GM12874 (cell line): ENCODE measurements around the gene MAPK1.

Source experiments
- TF ChIP-seq, protein P1 (sequence below): IDR thresholded peaks from 2 replicates; pipeline ENCODE4 v1.5.1; 2011; ENCODE audit warnings: low read depth, mild to moderate bottlenecking, control low read depth, low read length, moderate library complexity; ENCODE audit not compliant: insufficient read depth

The MAPK1 gene

DNA sequence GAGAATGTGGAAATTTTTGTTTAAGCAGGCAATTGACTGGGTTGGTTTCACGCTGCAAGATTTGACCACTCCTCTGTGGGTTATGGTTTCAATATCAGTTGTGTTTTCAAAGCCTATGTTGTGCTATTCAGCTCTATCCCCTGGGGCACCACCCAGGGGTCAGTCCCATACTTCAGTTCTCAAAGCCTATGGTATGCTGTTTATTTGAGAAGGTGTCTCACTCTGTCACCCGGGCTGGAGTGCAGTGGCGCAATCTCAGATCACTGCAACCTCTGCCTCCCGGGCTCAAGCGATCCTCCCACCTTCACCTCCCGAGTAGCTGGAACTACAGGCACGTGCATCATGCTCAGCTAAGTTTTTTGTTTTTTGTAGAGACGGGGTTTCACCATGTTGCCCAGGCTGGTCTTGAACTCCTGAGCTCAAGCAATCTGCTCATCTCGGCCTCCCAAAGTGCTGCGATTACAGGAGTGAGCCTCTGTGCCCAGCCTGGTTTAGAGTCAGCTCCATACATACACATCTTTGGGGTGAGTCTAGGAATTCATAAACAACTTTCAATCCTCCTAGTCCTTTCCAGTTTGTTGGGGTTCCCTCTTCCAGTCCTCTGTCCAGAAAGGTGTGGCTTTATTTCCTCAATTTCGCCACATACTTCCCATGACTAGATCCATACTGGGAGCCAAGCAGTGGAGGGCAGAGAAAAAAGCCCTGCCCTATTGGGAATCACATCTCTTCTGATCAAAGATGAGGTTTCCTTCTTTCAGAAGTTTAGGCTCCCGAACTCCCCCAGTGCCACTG, 35.0 kb upstream of the MAPK1 start:
- TF ChIP-seq, protein P1, sequence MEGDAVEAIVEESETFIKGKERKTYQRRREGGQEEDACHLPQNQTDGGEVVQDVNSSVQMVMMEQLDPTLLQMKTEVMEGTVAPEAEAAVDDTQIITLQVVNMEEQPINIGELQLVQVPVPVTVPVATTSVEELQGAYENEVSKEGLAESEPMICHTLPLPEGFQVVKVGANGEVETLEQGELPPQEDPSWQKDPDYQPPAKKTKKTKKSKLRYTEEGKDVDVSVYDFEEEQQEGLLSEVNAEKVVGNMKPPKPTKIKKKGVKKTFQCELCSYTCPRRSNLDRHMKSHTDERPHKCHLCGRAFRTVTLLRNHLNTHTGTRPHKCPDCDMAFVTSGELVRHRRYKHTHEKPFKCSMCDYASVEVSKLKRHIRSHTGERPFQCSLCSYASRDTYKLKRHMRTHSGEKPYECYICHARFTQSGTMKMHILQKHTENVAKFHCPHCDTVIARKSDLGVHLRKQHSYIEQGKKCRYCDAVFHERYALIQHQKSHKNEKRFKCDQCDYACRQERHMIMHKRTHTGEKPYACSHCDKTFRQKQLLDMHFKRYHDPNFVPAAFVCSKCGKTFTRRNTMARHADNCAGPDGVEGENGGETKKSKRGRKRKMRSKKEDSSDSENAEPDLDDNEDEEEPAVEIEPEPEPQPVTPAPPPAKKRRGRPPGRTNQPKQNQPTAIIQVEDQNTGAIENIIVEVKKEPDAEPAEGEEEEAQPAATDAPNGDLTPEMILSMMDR = no peak

GRCh38 chr22:21898354-21898896, 31.0 kb upstream of the MAPK1 start:
- TF ChIP-seq, protein P1 = no peak

GRCh38 chr22:21896951-21897513, 29.6 kb upstream of the MAPK1 start:
- TF ChIP-seq, protein P1 = no peak

- TF ChIP-seq, protein P1 = no peak
Observed at GRCh38 chr22:21894799-21895198, 27.4 kb upstream of the MAPK1 start.

DNA sequence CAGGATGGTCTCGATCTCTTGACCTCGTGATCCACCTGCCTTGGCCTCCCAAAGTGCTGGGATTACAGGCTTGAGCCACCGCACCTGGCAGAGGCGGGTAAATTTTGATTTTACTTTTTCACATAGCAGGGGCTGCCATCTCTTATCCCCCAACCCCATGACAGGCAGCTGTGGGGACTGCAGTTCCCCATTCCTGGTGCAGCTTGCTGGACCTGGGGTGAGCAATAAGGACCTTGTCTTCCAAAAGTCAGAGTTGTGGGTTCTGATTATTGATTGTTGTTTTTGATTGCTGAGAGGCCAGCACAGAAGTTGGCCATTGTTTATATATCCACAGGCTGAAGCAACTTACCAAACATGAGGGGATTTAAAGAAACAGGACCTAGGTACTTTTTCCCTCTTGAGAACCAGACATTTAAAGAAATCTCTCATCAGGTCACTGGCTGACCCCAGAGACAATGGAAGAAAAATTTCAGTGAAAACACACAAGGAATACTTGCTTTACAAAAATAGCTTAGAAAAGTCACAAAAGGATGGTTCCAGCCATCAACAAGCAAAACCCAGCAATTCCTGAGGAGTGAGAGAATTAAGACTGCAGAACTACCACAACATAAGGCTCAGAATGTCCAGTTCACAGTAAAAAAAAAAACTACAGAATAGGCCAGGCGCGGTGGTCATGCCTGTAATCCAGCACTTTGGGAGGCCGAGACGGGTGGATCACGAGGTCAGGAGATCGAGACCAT, 22.0 kb upstream of the MAPK1 start:
- TF ChIP-seq, protein P1 = no peak

DNA sequence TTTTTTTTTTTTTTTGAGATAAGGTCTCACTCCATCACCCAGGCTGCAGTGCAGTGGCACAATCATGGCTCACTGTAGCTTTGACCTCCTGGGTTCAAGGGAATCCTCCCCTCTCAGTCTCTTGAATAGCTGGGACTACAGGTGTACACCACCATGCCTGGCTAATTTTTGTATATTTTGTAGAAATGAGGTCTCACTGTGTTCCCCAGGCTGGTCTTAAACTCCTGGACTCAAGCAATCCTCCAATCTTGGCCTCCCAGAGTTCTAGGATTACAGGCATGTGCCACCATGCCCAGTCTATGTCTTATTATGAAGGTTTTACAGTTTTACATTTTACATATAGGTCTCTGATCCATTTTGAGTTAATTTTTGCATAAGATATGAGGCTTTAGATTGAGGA, 20.4 kb upstream of the MAPK1 start:
- TF ChIP-seq, protein P1 = no peak

DNA sequence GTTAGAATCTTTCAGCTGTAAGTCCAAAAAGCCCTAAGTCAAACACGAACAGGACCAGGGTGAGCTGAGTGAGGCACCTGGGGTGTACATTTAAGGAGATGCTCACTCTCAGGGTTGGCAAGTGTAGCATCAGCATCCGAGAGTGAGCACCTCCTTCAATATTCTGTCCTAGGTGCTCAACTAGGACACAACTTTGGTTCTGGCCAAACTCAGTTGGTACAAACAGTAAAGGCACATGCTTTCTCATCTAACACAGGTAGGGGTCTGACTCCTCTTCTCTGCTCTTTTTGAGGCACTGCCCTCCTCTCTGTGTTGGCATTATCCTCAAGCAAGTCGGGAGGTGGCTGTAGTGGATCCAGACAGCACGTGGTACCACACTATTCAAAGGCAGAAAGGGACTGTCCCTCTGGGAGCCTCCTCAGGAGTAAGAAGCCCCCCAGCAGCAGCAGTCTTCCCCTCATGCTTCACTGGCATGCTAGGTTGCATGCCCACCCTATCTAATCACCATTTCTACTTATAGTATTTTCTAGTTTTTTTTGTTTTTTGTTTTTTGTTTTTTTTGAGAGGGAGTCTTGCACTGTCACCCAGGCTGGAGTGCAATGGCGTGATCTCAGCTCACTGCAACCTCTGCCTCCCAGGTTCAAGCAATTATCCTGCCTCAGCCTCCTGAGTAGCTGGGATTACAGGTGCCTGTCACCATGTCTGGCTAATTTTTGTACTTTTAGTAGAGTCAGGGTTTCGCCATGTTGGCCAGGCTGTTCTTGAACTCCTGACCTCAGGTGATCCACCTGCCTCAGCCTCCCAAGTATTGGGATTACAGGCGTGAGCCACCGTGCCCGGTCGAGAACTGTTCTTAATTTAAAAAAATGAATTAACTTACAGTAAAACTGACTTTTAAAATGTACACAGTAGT, 14.7 kb upstream of the MAPK1 start:
- TF ChIP-seq, protein P1 = no peak
